GM18909 (cell line): ENCODE results near the gene TDRD5.

ENCODE experiments used
- ATAC-seq: cut with Tn5 transposase; IDR thresholded peaks from one replicate; pipeline ENCODE4 v1.9.1; 2021; ENCODE audit warnings: mild to moderate bottlenecking; ENCODE audit not compliant: unreplicated experiment, poor library complexity

Gene TDRD5

GRCh38 chr1:179731643-179732042, 140.0 kb downstream of the TDRD5 start:
- ATAC-seq = no peak
